Tibial nerve (tissue), 4 donors: Measurements from ENCODE around the gene LRRC8D.

Source experiments
- EP300 ChIP-seq, 2 donors: sonication (generic); formaldehyde crosslinking; IDR thresholded peaks; one replicate each; pipeline ENCODE4 v1.6.1; 2017; ENCODE audit warnings: antibody characterized with exemption in 2 of 2, mild to moderate bottlenecking in 1 of 2
- POLR2A ChIP-seq, 2 donors: fragments of 450-650 bp; IDR thresholded peaks; one replicate each; pipeline ENCODE4 v1.6.1; 2017; ENCODE audit warnings: antibody characterized with exemption in 2 of 2, mild to moderate bottlenecking in 2 of 2, moderate library complexity in 2 of 2
- TF ChIP-seq, protein P1 (sequence below), 5 experiments: fragments of 200-600 bp in 3 of 5; fragments of 450-650 bp in 2 of 5; sonication (generic) in 3 of 5; IDR thresholded peaks; one replicate each; pipeline ENCODE4 v1.5.1; 2016 to 2019; ENCODE audit warnings: antibody characterized with exemption in 5 of 5, mild to moderate bottlenecking in 3 of 5, moderate library complexity in 2 of 5

DNA sequence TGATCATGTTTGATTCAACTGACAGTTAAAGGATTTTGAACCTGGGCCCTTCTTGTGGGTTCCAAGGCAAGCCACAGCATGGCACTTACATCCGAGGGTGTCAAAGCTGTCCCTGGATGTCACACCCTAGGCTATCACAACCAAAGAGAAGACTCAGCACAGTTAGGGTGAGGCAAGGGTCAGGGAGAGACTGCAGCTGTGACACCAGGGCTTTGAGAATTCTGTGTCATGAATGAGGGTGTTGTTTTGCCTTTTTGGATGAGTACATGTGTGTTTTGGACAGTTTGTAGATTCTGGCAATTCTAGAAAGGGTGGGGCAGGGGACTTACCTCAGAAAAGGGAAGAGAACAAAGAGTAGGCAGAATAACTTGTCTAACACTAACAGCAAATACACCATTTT lies 136.3 kb downstream of the LRRC8D start:
- TF ChIP-seq, protein P1, sequence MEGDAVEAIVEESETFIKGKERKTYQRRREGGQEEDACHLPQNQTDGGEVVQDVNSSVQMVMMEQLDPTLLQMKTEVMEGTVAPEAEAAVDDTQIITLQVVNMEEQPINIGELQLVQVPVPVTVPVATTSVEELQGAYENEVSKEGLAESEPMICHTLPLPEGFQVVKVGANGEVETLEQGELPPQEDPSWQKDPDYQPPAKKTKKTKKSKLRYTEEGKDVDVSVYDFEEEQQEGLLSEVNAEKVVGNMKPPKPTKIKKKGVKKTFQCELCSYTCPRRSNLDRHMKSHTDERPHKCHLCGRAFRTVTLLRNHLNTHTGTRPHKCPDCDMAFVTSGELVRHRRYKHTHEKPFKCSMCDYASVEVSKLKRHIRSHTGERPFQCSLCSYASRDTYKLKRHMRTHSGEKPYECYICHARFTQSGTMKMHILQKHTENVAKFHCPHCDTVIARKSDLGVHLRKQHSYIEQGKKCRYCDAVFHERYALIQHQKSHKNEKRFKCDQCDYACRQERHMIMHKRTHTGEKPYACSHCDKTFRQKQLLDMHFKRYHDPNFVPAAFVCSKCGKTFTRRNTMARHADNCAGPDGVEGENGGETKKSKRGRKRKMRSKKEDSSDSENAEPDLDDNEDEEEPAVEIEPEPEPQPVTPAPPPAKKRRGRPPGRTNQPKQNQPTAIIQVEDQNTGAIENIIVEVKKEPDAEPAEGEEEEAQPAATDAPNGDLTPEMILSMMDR (IDR thresholded peaks at IDR 0.05) = no peak
- no peak for TF ChIP-seq POLR2A (IDR thresholded peaks at IDR 0.05)
- TF ChIP-seq EP300 (IDR thresholded peaks at IDR 0.05) = no peak
